Activated T-helper 1 cell treated with anti-CD3 and anti-CD28 coated beads, Interleukin-12 subunit alpha, Interleukin-12 subunit beta, Interleukin-2, Interleukin-4 antibody, amounts not matched to agents 30 ng/mL and 10 ng/mL and 1 ng/mL, durations not matched to agents 14 hours and 24 hours and 36 hours (primary cell): ENCODE results near the gene CAPN13. TPM values are rescaled to one million over a fixed set of nuclear protein-coding genes. Genes with fewer than 3 reads are reported as not detected.

ENCODE experiments used
- DNase-seq: peaks from one replicate; pipeline ENCODE4 v3.0.0; 2021; ENCODE audit warnings: low spot score
- H3K27ac Mint-ChIP-seq: one replicate; pipeline ENCODE4 v1.8.0; 2021; ENCODE audit warnings: mild to moderate bottlenecking, mixed read lengths
- H3K27me3 Mint-ChIP-seq: one replicate; pipeline ENCODE4 v1.8.0; 2022; ENCODE audit warnings: mild to moderate bottlenecking, moderate library complexity, mixed read lengths; ENCODE audit not compliant: insufficient read depth
- H3K36me3 Mint-ChIP-seq: one replicate; pipeline ENCODE4 v1.8.0; 2021; ENCODE audit warnings: low read depth, mixed read lengths
- H3K4me1 Mint-ChIP-seq: one replicate; pipeline ENCODE4 v1.8.0; 2021; ENCODE audit warnings: low read depth, mixed read lengths
- H3K4me3 Mint-ChIP-seq: one replicate; pipeline ENCODE4 v1.8.0; 2021; ENCODE audit warnings: mild to moderate bottlenecking, moderate library complexity, mixed read lengths
- H3K9me3 Mint-ChIP-seq: one replicate; pipeline ENCODE4 v1.8.0; 2021; ENCODE audit warnings: mixed read lengths
- intact Hi-C: fragments of 100-400 bp; cut with micrococcal nuclease; formaldehyde crosslinking; loops from one replicate; pipeline ENCODE4 v1.15.1; 2024
- total RNA-seq: library from RNA; stranded (reverse); gene quantifications from 2 replicates; pipeline ENCODE4 v1.2.3, GENCODE V29; 2022

CAPN13 gene
- total RNA-seq = not detected in 2 replicates

- intact Hi-C loops = no loop called here
- Mint-ChIP-seq H3K36me3 (no peaks in the 10 kb centered on the region), H3K4me3 (no peak within 1 kb of the TSS), H3K27me3 (peaks cover 2% of the 10 kb centered on the region), H3K4me1 (no peaks in the 10 kb centered on the region), H3K9me3 (no peaks in the 10 kb centered on the region), H3K27ac (no peak within 1 kb of the TSS)
- no peak for DNase-seq
Measured at GRCh38 chr2:30807249-30807648, at the start of gene CAPN13. Gene CAPN13, minus strand, starts transcription at chr2:30807446. Its CDS starts 20,121 bp downstream, at chr2:30787325.

GRCh38 chr2:30847841-30848240 lies 40.6 kb upstream of the CAPN13 start:
- Mint-ChIP-seq H3K4me1 (no peaks in the 10 kb centered on the region), H3K27me3 (peaks cover 6% of the 10 kb centered on the region), H3K4me3 (no peak overlapping the region), H3K36me3 (no peaks in the 10 kb centered on the region), H3K27ac (no peak overlapping the region), H3K9me3 (no peaks in the 10 kb centered on the region)
- DNase-seq = no peak
- intact Hi-C loops = no loop called here

- DNase-seq = no peak
- no peaks in the 10 kb centered on the region for H3K4me1 Mint-ChIP-seq
- no peaks in the 10 kb centered on the region for H3K9me3 Mint-ChIP-seq
- H3K27me3 Mint-ChIP-seq = peaks cover 7% of the 10 kb centered on the region
- no peak overlapping the region for H3K27ac Mint-ChIP-seq
- intact Hi-C loops = no loop called here
- H3K4me3 Mint-ChIP-seq = no peak overlapping the region
- no peaks in the 10 kb centered on the region for H3K36me3 Mint-ChIP-seq
Measured at GRCh38 chr2:30847329-30847728, 40.1 kb upstream of the CAPN13 start.

GRCh38 chr2:30828586-30828985 lies 21.3 kb upstream of the CAPN13 start:
- Mint-ChIP-seq H3K36me3 (no peaks in the 10 kb centered on the region), H3K4me3 (no peak overlapping the region), H3K27ac (no peak overlapping the region), H3K27me3 (peaks cover under 1% of the 10 kb centered on the region), H3K4me1 (no peaks in the 10 kb centered on the region), H3K9me3 (peaks cover 11% of the 10 kb centered on the region)
- intact Hi-C loops = no loop called here
- no peak for DNase-seq

- Mint-ChIP-seq H3K27ac (no peak overlapping the region), H3K36me3 (no peaks in the 10 kb centered on the region), H3K27me3 (peaks cover 2% of the 10 kb centered on the region), H3K4me3 (no peak overlapping the region), H3K9me3 (peaks cover 11% of the 10 kb centered on the region), H3K4me1 (no peaks in the 10 kb centered on the region)
- intact Hi-C loops = no loop called here
- DNase-seq = no peak
Measured at GRCh38 chr2:30826916-30827315, 19.7 kb upstream of the CAPN13 start.

- Mint-ChIP-seq H3K4me3 (no peak overlapping the region), H3K4me1 (no peaks in the 10 kb centered on the region), H3K9me3 (peaks cover 11% of the 10 kb centered on the region), H3K36me3 (no peaks in the 10 kb centered on the region), H3K27me3 (peaks cover 2% of the 10 kb centered on the region), H3K27ac (no peak overlapping the region)
- intact Hi-C loops = no loop called here
- DNase-seq = no peak
Measured at GRCh38 chr2:30826481-30826880, 19.2 kb upstream of the CAPN13 start.

GRCh38 chr2:30823452-30823851 lies 16.2 kb upstream of the CAPN13 start:
- Mint-ChIP-seq H3K27ac (no peak overlapping the region), H3K36me3 (no peaks in the 10 kb centered on the region), H3K4me1 (no peaks in the 10 kb centered on the region), H3K9me3 (peaks cover 5% of the 10 kb centered on the region), H3K4me3 (no peak overlapping the region), H3K27me3 (peaks cover 2% of the 10 kb centered on the region)
- no peak for DNase-seq
- intact Hi-C loops = no loop called here

GRCh38 chr2:30821960-30822359 lies 14.7 kb upstream of the CAPN13 start:
- no peak overlapping the region for H3K4me3 Mint-ChIP-seq

GRCh38 chr2:30820381-30821055 lies 13.3 kb upstream of the CAPN13 start:
- Mint-ChIP-seq H3K4me3 (no peak overlapping the region), H3K27ac (no peak overlapping the region), H3K36me3 (no peaks in the 10 kb centered on the region), H3K4me1 (no peaks in the 10 kb centered on the region), H3K9me3 (no peaks in the 10 kb centered on the region), H3K27me3 (peaks cover 2% of the 10 kb centered on the region)
- DNase-seq = no peak
- intact Hi-C loops = no loop called here

More at GRCh38 chr2:30821960-30822359, 14.7 kb upstream of the CAPN13 start:
- DNase-seq = no peak
- Mint-ChIP-seq H3K27ac (no peak overlapping the region), H3K9me3 (peaks cover 4% of the 10 kb centered on the region), H3K27me3 (peaks cover 2% of the 10 kb centered on the region), H3K36me3 (no peaks in the 10 kb centered on the region), H3K4me1 (no peaks in the 10 kb centered on the region)
- intact Hi-C loops = no loop called here

- no peaks in the 10 kb centered on the region for H3K36me3 Mint-ChIP-seq
- no peaks in the 10 kb centered on the region for H3K9me3 Mint-ChIP-seq
- H3K4me3 Mint-ChIP-seq = no peak overlapping the region
- intact Hi-C loops = no loop called here
- H3K27me3 Mint-ChIP-seq = peaks cover 4% of the 10 kb centered on the region
- H3K4me1 Mint-ChIP-seq = no peaks in the 10 kb centered on the region
- H3K27ac Mint-ChIP-seq = no peak overlapping the region
- DNase-seq = no peak
Measured at GRCh38 chr2:30809938-30810337, 2.7 kb upstream of the CAPN13 start.

GRCh38 chr2:30808695-30809094 lies 1.4 kb upstream of the CAPN13 start:
- H3K36me3 Mint-ChIP-seq = no peaks in the 10 kb centered on the region
- no peak overlapping the region for H3K4me3 Mint-ChIP-seq

GRCh38 chr2:30803281-30803680 lies 4.0 kb downstream of the CAPN13 start:
- no peak for DNase-seq
- intact Hi-C loops = no loop called here
- H3K27ac Mint-ChIP-seq = no peak overlapping the region

More at GRCh38 chr2:30808695-30809094, 1.4 kb upstream of the CAPN13 start:
- peaks cover 2% of the 10 kb centered on the region for H3K27me3 Mint-ChIP-seq
- H3K27ac Mint-ChIP-seq = no peak overlapping the region
- H3K4me1 Mint-ChIP-seq = no peaks in the 10 kb centered on the region
- intact Hi-C loops = no loop called here
- no peaks in the 10 kb centered on the region for H3K9me3 Mint-ChIP-seq
- no peak for DNase-seq

GRCh38 chr2:30802611-30803010 lies 4.6 kb downstream of the CAPN13 start:
- H3K4me1 Mint-ChIP-seq = peaks cover 13% of the 10 kb centered on the region
- no peak for DNase-seq
- no peaks in the 10 kb centered on the region for H3K9me3 Mint-ChIP-seq
- H3K27me3 Mint-ChIP-seq = peaks cover 2% of the 10 kb centered on the region
- H3K4me3 Mint-ChIP-seq = no peak overlapping the region
- intact Hi-C loops = no loop called here
- no peak overlapping the region for H3K27ac Mint-ChIP-seq
- no peaks in the 10 kb centered on the region for H3K36me3 Mint-ChIP-seq

More at GRCh38 chr2:30803281-30803680, 4.0 kb downstream of the CAPN13 start:
- Mint-ChIP-seq H3K27me3 (peaks cover 2% of the 10 kb centered on the region), H3K9me3 (no peaks in the 10 kb centered on the region), H3K4me3 (no peak overlapping the region), H3K36me3 (no peaks in the 10 kb centered on the region), H3K4me1 (peaks cover 8% of the 10 kb centered on the region)
